PFSK-1 (cell line): ENCODE results near the gene INTS15.

Experiments
- FOXP2 ChIP-seq: optimal IDR thresholded peaks from 2 replicates; pipeline ENCODE3; 2011; ENCODE audit warnings: borderline replicate concordance, control low read depth, inconsistent platforms; ENCODE audit not compliant: insufficient read depth; ENCODE audit errors: extremely low read length, extremely low read depth
- POLR2AphosphoS5 ChIP-seq: IDR thresholded peaks from 2 replicates; pipeline ENCODE4 v1.6.1; 2012; ENCODE audit warnings: low read depth, mild to moderate bottlenecking, control low read depth, low read length, moderate library complexity

DNA sequence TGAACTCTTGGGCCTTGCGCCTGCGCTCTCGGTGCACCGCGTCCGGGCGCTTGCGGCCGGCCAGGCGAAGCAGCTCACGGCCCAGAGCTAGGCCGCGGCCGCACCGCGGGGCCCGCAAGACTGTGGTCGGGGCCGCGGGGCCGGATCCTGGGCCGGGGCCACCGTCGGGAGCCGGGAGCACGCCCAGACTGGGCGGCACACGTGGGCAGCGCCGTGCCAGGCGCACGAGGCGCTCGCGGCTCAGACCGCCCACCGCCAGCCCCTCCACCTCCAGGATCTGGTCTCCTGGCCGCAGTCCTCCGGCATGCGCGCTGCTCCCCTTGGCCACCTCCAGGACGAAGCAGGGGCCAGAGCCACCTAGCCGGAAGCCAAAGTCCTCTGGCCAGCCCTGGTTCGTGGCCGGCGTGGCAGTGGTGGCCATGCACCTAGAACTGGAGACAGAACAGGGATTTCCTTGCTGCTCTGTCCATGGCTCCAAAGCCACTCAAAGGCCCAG, 38.8 kb upstream of the INTS15 start, which contains the start of gene GRID2IP:
- TF ChIP-seq FOXP2: no peak
- no peak for TF ChIP-seq POLR2AphosphoS5
